ENCODE measurements around the gene SH3PXD2A.
"Not testable (repeated sequence)": the region's sequence is repeated elsewhere in the genome, so short reads cannot be mapped to it uniquely, and the experiment has no call there.

Gene SH3PXD2A

GRCh38 chr10:103652599-103653281, 202.6 kb downstream of the SH3PXD2A start:
- no peak overlapping the region for H3K4me3 ChIP-seq (ENCODE audit: low read depth, low read length)

- H3K4me3 ChIP-seq (ENCODE audit: low read depth, low read length): no peak overlapping the region
These were observed 203.4 kb downstream of the SH3PXD2A start for GRCh38 chr10:103651783-103652476.

GRCh38 chr10:103651333-103651732, 204.0 kb downstream of the SH3PXD2A start:
- no peak overlapping the region for H3K4me3 ChIP-seq (ENCODE audit: low read depth, low read length)

- H3K4me3 ChIP-seq (ENCODE audit: low read depth, low read length): no peak overlapping the region
These were observed 205.5 kb downstream of the SH3PXD2A start for GRCh38 chr10:103649654-103650423.

GRCh38 chr10:103648636-103649532, 206.5 kb downstream of the SH3PXD2A start:
- H3K4me3 ChIP-seq (ENCODE audit: low read depth, low read length): no peak overlapping the region

DNA sequence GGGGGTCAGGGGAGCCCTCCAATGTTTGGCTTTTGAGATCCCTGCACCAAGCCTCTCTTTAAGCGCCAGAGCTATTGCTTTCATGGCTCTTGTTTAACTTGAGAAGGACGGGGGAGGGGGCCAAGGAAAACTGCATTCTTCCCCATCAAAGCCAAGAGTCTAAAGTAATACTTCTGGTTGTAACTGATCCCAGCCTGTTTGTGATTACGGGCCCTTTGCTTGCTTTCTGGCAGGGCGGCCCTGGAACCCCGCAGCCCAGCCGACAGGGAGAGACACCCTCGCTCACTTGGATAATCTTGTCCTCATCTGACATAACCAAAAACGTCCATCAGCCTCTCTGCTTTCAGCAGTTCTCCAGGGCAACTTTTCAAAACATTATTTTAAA, 207.1 kb downstream of the SH3PXD2A start:
- no peak overlapping the region for H3K4me3 ChIP-seq (ENCODE audit: low read depth, low read length)

DNA sequence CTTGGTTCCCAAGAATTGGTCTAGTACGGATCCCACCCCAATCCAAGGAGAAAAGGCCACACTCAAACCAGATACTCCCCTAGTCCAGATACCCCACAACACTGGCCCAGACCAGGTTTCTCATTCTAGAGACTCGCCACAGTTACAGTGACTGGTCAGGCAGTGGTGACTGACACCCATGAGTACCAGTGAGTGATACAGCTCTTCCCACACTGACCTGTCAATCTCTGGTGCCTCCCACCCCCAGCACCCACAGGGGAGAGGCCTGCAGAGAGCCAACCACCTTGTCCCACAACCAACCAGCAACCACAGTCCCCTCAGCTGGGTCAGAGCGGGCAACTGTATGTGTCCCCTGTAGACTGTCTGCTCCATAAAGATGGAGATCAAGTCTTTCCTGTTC, 209.1 kb downstream of the SH3PXD2A start:
- no peak overlapping the region for H3K4me3 ChIP-seq (ENCODE audit: low read depth, low read length)

- H3K4me3 ChIP-seq (ENCODE audit: low read depth, low read length): no peak overlapping the region
These were observed 210.0 kb downstream of the SH3PXD2A start for GRCh38 chr10:103645141-103646054.

DNA sequence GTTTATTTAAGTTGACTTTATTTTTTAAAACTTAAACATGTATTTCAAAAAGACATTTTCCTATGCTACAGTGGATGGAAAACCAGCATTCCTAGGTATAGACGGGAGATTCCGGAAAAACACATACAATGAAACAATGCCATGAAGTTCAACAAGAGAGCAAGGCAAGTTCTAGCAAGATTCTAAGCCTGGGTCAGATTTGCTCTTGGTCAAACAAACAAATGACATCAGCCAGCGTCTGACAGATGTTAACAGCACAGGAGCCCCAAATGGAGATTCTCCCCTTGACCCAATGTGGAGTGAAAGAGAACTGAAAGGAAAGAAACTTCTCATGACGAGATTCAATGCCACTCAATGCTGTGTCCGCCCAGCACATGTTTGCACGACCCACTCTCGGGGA, 212.0 kb downstream of the SH3PXD2A start:
- no peak overlapping the region for H3K4me3 ChIP-seq (ENCODE audit: low read depth, low read length)

DNA sequence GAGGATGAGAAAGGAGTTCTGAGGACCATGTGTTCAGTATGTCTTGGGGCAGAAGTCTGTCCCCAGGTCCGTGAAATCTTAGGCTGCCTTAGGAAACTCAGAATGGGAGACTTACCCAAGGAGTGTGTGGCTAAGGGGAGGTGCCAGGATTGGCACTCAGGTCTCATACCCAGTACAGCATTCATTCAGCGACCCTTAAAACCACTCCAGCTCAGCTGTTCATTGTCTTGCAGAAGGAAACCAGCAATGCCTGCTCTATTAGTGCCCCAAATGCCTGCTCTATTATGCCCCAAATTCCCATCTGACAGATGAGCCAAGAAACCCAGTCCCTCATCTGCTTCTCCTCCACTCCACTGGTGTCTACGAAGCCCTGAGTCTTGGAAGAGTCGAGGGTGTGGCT, 214.1 kb downstream of the SH3PXD2A start:
- H3K4me3 ChIP-seq (ENCODE audit: low read depth, low read length): no peak overlapping the region

DNA sequence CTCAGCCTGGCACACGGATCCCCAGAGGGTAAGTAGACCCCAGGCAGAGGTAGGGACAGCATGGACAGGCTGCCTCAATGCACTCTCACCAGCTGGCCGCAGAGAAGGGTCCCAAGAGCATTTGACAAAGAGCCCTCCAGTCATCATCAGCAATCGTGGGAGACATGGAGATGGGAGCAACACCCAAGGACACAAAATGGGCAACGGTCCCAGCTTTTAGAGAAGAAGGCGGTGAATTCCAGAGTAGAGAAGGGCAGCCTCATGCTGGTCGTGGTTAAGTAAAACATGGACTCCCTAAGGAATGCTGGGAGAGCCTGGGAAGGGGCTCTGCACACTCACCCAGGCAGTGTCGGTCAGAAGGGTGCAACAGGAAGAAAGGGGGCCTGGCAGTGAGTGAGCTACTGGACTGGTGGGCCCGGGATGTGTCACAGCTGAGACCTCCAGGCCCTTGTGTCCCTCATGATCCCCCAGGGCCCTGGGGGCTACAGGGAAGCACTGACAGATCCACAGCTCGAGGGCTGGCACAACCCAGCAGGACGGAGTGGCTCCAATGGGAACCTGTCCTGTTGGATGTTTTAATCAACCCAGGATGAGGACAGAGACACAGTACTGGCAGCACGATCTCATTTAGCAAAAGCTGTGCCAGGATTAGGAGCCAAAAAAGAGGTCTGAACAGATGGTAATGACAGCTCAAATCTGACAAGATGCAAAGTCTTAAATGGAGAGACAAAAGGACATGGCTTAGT, 214.8 kb downstream of the SH3PXD2A start:
- no peak overlapping the region for H3K4me3 ChIP-seq (ENCODE audit: low read depth, low read length)

DNA sequence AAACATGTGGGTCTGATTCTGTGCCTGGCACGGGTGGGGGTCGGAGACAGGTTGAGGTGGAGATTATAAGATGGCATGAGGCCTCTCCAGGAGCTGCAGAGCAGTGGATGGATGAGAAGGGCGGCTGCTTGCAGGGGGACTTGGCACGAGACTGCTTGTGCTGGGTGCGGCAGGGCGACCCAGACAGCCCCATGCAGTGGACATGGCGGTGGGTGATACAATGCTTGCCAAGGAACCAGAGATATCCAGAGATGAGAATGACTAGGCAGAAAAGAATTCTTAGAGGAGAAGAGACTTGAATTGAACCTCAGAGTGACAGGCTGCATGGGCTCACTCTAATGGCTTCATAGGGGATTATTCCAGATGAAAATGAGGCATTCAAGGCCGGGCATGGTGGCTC, 216.4 kb downstream of the SH3PXD2A start:
- H3K4me3 ChIP-seq (ENCODE audit: low read depth, low read length): no peak overlapping the region

- no peak overlapping the region for H3K4me3 ChIP-seq (ENCODE audit: low read depth, low read length)
These were observed 217.3 kb downstream of the SH3PXD2A start for GRCh38 chr10:103637927-103638557.

DNA sequence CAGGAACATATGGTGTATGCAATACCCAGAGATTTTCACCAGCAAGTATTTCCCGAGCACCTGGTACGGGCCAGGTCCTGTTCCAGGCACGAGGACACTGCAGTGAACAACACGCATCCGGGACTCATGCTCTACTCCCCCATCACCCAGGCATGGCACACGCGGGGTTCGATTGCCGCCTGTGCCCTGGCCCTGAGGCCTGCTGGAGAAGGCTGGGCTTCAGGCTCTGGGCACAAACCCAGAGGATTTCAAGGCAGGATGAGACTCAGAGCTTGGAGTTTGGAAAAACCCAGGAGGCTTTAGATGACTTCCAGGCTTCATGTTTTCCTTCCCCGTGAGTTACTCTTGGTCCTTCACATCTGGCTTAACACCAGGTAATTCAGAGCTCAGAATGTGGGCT, 218.4 kb downstream of the SH3PXD2A start:
- H3K4me3 ChIP-seq (ENCODE audit: low read depth, low read length): no peak overlapping the region

- no peak overlapping the region for H3K4me3 ChIP-seq (ENCODE audit: low read depth, low read length)
These were observed 218.9 kb downstream of the SH3PXD2A start for GRCh38 chr10:103636492-103636891.

DNA sequence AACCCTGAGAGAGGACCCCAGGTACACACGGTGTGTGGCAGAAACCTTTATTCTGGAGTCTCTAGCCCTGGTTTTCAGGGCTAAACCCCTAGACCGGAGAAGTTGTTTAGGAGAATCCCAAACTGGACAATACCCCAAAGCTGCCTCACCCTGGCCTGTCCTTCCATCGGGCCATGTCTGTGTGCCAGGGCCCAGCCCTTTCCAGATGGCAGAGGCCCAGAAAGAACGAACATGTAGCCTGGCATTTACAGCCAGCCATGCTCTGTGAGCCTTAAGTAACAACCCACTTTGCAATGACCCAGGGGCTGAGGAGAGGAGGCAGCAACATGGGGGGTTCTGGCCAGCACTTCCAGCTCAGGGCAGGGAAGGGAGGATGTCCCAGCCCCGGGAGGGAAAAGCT, 219.8 kb downstream of the SH3PXD2A start:
- H3K4me3 ChIP-seq (ENCODE audit: low read depth, low read length): no peak overlapping the region

GRCh38 chr10:103633846-103634245, 221.5 kb downstream of the SH3PXD2A start:
- H3K4me3 ChIP-seq (ENCODE audit: low read depth, low read length): no peak overlapping the region

DNA sequence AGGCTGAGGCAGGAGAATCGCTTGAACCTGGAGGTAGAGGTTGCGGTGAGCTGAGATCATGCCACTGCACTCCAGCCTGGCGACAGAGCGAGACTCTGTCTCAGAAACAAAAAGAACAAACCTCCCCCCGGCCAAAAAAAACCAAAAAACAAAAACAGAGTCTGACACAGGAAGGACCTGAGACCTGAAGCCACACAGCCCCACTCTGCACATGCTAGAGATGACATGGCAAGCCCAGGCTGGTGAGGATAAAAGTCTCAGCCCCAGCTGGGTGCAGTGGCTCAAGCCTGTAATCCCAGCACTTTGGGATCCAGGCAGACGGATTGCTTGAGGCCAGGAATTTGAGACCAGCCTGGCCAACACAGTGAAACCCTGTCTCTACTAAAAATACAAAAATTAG, 222.5 kb downstream of the SH3PXD2A start:
- H3K4me3 ChIP-seq (ENCODE audit: low read depth, low read length): not testable (repeated sequence)

DNA sequence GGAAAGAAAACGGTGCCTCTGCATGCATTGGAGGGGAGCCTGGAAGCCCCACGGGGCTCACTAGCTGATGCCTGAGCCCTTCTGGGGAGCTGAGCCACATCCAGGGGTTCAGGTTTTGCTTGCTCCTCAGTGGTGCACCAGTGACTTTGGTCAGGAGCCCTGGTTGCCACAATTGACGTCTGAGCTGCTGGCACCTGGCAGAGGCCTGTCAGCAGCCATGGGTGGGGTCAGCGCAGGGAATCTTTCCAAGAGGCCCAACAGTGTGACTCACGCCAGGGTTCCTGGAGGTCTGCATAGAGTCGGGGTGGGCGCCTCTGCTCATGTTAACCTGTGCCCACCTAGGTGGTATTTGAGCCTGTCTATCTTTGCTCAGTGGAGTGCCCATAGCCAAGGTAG, 223.1 kb downstream of the SH3PXD2A start:
- no peak overlapping the region for H3K4me3 ChIP-seq (ENCODE audit: low read depth, low read length)

Measured in iPS-11a (cell line).